HEK293T (cell line): Measurements from ENCODE around the gene TOMM6.

ENCODE experiments used
- BHLHE40 ChIP-seq: fragments of 450-650 bp; IDR thresholded peaks from 2 replicates; pipeline ENCODE4 v1.6.1; 2016; ENCODE audit warnings: mild to moderate bottlenecking, moderate library complexity, borderline replicate concordance
- FOXA1 ChIP-seq: fragments of 450-650 bp; IDR thresholded peaks from 2 replicates; pipeline ENCODE4 v1.6.1; 2016; ENCODE audit warnings: mild to moderate bottlenecking
- FOXK2 ChIP-seq: fragments of 450-650 bp; IDR thresholded peaks from 2 replicates; pipeline ENCODE4 v1.6.1; 2016; ENCODE audit warnings: mild to moderate bottlenecking
- FOXM1 ChIP-seq: fragments of 450-650 bp; IDR thresholded peaks from 2 replicates; pipeline ENCODE4 v1.6.1; 2017; ENCODE audit warnings: mild to moderate bottlenecking, borderline replicate concordance
- HDGF ChIP-seq: fragments of 450-650 bp; IDR thresholded peaks from 2 replicates; pipeline ENCODE4 v1.6.1; 2017; ENCODE audit warnings: antibody characterized with exemption, borderline replicate concordance
- LEF1 ChIP-seq: fragments of 450-650 bp; IDR thresholded peaks from 2 replicates; pipeline ENCODE4 v1.6.1; 2017; ENCODE audit warnings: mild to moderate bottlenecking, borderline replicate concordance
- NFRKB ChIP-seq: fragments of 450-650 bp; IDR thresholded peaks from 2 replicates; pipeline ENCODE4 v1.6.1; 2016; ENCODE audit warnings: mild to moderate bottlenecking, moderate library complexity
- SP1 ChIP-seq: fragments of 450-650 bp; IDR thresholded peaks from 2 replicates; pipeline ENCODE4 v1.6.1; 2017
- SUZ12 ChIP-seq: fragments of 450-650 bp; IDR thresholded peaks from 2 replicates; pipeline ENCODE4 v1.6.1; 2016; ENCODE audit warnings: mild to moderate bottlenecking
- TARDBP ChIP-seq: fragments of 450-650 bp; IDR thresholded peaks from 2 replicates; pipeline ENCODE4 v1.6.1; 2016

DNA sequence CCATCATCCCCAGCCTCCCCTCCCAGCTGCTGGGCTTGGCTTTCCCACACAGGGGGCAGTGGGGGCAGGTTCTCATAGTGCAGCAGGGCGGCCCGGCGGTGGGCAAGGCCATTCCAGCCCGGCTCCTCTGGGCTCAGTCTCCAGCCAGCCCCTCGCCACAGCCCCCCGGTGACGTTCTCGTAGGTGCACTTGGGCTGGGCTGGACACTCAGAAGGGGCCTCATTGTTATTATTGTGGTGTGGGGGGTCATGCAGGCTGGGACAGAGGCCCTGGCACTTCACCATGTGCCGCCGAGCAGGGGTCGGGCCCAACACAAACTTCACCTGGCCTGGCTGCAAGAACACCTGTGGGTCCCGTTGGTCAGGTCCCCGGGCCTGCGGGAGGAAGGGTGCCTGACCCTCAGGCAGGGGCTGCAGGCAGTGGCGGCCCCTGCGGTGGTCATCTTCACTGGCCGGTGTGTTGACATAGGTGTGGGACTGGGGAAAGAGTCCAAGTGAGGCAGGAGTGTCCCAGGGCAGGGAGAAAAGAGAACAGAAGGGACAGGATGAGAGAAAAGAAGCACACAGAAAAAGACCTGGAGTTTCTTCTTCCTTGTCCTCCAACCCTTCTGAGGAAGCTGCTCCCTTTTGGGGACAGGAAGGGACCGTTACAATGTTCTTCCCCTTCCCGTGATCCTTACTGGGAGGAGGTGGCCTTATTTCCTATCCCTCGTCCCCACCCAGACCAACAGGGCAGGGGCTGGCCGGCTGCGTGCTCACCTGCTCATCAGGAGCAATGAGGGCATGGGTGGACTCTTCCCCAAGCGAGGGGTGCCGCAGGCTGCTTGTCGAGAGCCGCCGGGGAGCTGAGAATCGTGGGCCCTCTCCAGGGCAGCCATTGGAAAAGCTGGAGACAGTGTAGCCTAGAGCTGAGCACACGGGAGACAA, 16.2 kb upstream of the TOMM6 start:
- TF ChIP-seq FOXM1 (no peak), SP1 (no peak), TARDBP (no peak), HDGF (no peak), FOXA1 (no peak), NFRKB (no peak), SUZ12 (no peak), BHLHE40 (no peak), LEF1 (no peak), FOXK2 (no peak)
